Eye (tissue), 1 donor: ENCODE measurements around the gene ESRRB.
A peak's percentile ranks its signal among the peaks of the same experiment; 100 is the strongest.

Experiments used
- DNase-seq: peaks from one replicate; pipeline ENCODE4 v3.0.0-alpha.2; 2015

The ESRRB gene

DNA sequence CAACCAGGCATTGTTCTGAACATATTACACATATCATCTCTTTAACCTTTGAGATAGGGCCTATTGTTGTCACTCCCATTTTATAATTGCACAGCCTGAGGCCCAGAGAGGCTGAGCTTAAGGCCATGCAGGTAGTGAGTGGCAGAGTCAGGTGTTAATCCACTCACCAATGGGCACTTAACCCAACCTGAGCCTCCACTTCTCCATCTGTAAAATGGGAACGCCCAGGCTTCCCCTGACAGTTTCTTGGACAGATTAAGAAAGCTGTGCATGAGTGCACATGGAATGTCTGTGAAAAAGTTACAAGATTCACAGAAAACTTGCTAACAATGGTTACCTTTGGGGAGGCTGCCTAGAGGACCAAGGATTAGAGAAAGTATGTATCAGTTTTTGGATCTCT lies 32.9 kb downstream of the ESRRB start:
- DNase-seq, result no peak

DNA sequence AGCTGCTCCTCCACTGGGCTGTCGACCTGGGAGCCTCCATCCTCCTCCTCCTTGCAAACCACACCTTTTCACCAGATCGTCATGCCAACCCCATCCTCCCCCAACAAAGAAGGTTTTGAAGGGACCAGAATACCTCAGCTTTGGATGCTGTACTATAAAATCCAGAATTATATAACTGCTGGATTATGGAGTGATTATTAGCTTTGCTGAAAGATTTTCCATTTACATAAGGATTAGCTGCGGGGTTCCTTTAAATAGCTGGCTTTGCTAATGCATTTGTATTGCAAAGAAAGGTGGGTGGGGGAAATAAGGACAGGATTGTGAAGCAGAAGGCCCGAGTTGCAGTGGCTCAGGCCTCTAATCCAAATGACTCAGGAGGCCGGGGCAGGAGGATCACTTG lies 36.6 kb downstream of the ESRRB start:
- no peak for DNase-seq

DNA sequence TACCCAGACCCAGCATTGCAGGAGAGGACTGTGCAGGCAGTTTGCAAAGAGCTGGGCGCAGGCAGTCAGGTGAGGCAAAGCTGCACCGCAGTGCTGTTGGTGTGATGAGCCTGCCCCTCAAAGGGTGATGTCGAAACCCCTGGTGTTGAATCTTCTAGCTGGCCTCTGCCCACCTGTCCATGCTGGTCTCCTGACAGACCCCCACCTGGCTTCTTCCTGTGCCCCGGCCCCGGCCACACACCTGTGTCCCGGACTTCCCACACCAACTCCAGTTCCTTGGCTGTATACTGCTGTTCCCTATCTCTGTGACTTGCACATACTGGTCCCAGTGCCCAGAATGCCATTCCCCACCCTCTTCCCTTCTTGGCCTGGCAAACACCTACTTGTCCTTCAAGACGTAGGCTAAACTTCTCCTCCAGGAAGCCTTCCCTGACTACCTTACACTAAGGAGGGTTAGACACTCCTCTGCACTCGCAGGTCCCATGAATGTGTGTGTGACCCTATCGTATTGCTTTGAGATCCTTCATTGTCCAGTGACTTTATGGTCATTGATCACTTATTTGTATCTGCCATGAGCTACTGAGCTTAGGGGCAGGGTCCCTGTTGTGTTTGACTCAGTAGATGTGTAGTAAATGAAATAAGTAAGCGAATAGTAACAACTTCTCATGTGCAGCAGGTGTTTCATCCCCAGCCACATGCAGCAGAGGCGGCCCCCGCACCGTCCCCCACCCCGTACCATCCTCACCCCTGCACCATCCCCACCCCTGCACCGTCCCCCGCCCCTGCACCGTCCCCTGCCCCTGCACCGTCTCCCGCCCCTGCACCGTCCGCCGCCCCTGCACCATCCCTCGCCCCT lies 37.4 kb downstream of the ESRRB start:
- DNase-seq, result no peak

DNA sequence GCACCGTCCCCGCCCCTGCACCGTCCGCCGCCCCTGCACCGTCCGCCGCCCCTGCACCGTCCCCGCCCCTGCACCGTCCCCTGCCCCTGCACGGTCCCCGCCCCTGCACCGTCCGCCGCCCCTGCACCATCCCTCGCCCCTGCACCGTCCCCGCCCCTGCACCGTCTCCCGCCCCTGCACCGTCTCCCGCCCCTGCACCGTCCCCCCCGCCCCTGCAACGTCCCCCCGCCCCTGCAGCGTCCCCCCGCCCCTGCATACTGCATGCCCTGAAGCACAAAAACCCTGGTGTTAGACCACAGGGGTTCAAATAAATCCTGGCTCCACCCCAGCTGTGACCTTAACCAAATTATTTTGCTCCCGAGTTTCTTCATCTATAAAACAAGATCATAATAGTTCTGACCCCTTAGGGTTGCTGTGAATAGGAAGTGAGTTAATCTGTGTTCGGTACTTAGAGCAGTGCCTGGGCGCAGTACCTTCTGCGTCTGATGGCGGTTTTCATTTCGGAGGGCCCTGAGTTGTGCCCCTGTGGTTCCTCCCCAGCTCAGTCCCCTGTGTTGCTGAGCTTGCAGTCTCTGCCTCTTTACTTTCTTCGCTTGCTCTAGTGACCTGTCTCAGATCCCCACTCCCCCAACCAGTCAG lies 38.1 kb downstream of the ESRRB start:
- peak; percentile 63 for DNase-seq

DNA sequence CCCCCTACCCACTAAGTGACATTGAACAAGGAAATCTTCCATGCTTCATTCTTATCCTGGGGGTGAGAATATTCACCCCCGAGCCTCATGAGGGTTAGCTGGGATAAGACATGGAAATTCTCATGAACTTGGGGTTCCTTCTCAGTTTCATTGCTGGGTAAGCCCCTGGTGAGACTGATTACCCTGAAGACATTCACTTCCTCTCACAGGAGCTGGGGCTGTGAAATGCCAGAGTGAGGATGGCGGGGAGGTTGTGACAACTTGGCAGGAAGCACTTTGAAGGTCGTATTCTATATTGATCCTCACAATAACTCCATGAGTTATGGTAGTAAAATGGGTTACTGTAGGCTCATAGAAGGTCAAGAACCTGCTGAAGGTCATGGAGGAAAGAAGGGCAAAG lies 43.5 kb downstream of the ESRRB start:
- no peak for DNase-seq

DNA sequence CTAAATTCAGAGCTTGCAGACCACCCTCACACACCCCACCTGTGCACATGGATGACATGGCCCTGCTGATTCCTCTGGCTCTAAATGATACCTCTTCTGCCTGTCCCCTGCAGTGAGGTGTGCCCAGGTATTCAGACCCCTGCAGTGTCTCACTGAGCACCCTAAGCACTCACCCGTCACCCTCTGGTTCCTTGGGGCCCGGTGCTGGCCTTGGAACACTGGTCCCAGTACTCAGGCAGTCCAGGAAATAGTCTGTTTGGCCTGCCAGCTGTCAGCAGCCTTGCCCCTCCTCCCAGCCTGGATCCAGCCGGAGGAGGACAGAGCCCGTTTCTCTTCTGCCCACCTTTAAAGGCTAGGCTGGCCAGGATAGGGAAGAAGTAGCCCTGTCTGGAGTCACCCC lies 44.9 kb downstream of the ESRRB start:
- DNase-seq, result no peak

DNA sequence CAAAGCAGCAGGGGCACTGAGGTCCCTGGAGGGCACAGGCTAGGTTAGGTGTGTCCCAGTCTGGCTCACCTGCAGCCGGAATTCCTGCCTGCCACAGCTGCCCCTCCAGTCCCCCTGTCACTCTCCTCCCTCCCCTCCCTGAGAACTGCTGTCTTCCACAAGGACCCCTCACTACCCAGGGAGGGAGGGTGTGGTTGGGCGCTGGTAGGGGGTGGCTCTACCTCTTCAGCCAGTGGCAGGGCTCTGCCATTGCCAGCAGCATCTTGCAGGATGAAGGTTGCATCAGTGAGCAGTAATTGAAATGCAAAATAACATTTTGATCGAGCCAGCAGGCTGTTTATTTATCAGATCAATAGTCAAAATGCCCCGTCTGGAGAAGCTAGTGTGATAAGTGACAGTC lies 45.7 kb downstream of the ESRRB start:
- DNase-seq, result no peak

DNA sequence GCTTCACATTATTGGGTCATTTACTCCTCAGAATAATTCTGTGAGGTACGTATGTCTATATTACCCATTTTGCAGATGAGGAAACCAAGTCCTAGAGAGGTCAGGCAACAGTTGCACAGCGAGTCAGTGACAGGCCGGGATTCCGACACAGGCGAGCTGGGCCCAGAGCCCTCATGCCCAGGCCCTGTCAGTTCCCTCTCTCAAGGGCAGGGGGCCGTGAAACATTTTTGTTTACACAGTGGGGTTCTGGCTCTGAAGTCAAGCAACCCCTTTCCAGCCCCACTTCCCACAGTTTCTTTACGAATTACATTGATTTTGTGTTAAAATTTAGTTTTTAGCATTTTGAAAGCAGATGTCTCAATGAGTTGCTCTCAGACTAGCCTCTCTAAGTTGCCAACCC lies 46.7 kb downstream of the ESRRB start:
- DNase-seq, result no peak

DNA sequence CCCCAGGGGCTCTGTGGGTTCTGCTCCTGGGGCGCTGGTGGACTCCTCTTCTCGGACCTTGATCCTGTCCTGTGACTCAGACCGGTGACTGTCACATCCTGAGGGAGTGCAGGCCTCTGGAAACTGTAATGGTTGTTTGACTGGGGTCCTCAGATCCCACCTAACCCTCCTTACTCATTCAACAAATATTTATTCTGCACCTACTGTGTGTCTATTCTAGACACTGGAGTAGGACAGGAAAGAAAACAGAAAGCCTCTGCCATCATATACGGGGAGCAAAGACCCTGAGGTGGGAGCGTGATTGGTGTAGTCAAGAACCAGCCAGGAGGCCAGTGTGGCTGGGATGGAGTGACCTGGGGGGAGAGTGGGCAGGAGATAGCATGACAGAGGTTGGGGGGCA lies 47.6 kb downstream of the ESRRB start:
- DNase-seq, result no peak

DNA sequence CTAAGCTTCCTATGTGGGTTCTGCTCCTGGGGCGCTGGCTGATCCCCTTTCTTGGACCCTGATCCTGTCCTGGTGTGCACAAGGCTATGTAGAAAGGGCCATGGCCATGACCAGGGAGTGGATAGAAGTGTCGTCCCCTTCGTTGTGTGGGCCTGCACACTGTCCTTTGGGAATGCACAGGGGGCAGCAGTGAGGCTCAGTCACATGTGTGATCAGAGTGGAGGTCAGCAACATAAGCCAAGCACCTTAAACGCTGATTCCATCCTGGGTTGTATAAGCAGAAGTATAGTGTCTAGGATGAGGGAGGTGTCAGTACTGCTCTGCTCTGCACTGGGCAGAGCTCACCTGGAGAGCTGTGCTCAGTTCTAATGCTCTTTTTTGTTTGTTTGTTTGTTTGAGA lies 48.4 kb downstream of the ESRRB start:
- DNase-seq, result no peak

DNA sequence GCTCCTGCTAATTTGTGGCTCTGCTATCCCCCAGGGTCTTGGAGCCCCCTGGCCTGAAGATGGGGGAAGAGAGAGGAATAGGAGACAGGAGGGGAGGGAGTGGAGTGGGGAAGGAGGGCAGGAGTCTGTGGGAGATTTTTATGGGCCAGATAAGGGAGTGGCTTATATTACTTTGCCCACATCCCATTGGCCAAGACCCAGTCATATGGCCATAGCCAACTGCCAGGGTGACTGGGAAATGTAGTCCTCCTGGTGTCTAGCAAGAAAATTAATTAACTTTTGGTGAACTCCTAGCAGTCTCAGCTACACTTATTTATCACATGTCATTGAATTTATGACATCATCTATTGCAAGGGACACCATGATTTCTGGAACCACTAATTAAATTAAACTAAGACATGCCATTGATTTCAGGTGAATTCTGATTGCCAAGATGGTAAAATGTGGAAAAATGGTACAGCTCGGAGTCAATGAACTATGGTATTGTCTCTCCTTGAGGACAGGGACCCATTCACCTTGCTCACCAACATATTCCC lies 50.3 kb downstream of the ESRRB start:
- DNase-seq, result peak; percentile 21

DNA sequence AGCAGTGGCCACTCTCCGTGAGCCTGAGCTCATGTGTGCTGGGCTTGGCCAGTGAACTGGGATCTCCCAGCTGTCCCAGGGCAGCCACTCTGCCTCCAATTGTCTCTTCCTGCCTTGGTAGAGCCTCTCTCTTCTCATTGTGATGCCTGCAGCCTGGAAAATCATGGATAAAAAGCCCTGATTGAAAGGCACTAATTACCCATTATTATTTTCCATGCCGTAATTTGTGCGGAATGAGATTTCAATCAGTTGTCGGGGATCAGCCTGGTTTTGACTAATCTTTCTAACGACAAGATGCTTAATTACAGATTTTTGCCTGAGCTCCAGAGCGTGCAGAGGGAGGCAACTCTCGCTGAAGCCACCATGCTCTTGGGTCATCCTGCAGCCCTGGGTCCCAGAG lies 52.7 kb downstream of the ESRRB start:
- DNase-seq, result peak; percentile 81

DNA sequence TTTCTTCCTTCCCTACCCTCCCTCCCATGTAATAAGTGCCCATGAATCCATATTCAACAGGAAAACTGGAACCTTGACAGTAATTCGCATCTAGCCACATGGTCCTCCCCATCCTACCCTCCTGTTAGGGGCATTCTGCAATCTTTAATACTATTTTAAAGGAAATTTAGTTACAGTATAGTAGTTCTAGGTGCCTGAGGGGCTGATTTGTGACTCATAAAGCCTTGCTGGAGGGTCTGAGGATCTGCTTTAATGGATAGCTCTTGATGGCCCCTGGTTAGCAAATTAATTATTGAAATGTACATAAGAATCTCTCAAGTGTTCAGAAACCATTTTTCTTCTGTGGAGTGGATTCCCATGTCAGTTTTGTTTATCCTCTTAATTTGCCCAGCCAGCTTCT lies 54.1 kb downstream of the ESRRB start:
- peak; percentile 32 for DNase-seq

DNA sequence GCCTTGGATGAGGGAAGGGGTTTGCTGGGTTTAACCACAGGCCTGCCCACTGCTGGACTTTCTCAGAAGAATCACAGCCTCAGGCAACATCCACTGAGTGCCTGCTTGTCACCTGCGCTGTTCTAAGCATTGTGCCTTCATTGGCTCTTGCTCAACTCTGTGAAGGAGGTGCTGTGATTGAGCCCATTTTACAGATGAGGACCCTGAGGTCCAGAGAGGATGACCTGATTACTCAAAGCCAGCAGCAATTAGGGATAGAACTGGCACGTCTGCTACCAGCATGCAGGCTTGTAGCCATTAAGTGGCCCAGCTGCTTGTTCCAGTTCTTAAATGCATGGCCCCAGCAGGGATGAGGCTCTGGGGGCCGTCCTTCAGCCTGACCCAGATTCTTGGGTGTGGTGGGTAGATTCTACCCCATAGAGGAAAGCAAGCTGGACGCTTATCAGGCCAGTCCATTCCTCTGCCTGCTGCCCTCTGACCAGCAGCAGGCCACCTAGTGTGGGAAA lies 54.6 kb downstream of the ESRRB start:
- peak; percentile 46 for DNase-seq

DNA sequence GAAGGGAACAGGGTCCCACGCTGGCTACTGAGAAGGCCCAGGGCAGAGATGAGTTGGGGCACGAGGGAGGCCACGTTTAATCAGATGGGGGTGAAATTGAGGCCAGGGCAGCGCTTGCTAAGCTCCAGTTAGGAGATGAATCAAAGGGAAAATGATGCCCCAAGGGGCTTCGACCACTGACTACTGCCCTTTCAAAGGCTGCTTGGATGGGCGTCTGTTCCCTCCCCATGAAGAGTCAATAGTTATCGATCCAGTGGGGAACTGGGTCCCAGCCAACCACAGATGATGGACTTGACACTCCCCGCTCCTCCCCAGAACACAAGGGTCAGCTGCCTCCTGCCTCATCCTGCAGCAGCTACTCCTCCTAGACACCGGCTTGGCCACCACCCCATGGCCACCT lies 55.6 kb downstream of the ESRRB start:
- peak; percentile 63 for DNase-seq

DNA sequence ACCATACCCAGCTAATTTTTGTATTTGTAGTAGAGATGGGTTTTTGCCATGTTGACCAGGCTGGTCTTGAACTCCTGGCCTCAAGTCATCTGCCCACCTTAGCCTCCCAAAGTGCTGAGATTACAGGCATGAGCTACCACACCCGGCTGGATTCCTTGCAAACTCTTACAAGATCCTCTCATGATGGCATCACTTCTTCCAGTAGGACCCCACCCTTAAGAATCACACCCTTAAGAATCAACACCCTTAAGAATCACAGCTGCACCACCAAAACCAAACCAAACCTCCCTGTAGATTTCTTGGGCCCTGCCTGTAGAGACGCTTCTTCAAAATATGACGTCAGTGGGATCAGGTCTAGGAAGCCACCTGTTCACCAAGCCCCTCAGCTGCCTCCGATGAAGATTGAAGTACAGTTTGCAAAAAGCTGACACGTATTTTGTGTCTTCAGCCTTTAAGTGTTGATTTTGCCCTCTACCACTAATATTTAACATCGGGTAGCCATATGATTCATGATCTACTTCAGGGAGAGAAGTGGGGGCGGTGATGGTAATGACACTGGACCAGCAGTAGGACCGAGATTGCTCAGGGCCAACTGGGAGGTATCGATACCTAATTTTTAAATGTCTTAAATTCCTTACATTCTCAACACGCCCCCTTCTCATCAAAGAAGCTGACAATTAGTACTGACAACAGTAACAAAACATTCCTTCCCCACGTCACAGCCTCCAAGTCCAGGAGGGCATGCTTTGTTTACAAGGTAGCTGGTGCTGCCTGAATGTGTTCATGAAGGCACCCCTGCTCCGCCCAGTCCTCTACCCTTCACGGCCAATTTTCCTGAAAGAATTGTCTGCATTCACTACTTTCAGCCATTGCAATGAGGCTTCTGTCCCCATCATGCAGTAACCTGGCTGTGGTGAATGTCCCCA lies 57.2 kb downstream of the ESRRB start:
- peak; percentile 34 for DNase-seq

DNA sequence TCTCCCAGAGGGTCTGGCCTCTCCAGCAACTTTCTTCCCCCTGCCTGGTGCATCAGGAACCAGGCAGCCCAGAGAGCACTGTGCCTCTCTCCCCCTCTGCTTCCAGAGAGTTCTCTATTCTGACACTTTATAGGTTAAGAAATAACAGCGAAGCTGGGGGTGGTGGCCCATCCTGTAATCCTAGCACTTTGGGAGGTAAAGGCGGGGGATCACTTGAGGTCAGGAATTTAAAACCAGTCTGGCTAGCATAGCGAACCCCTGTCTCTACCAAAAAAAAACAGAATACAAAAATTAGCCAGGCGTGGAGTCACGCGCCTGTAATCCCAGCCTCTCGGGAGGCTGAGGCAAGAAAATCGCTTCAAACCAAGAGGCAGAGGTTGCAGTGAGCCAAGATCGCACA lies 58.3 kb downstream of the ESRRB start:
- peak; percentile 50 for DNase-seq

DNA sequence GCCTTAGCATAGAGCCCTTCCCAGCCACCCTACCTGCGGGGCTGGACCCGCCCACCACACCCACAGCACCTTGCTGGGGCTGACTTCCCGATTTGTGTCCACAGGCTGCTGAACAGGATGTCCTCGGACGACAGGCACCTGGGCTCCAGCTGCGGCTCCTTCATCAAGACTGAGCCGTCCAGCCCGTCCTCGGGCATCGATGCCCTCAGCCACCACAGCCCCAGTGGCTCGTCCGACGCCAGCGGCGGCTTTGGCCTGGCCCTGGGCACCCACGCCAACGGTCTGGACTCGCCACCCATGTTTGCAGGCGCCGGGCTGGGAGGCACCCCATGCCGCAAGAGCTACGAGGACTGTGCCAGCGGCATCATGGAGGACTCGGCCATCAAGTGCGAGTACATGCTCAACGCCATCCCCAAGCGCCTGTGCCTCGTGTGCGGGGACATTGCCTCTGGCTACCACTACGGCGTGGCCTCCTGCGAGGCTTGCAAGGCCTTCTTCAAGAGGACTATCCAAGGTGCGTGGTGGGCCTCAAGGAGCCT lies 63.4 kb downstream of the ESRRB start:
- DNase-seq, result no peak

DNA sequence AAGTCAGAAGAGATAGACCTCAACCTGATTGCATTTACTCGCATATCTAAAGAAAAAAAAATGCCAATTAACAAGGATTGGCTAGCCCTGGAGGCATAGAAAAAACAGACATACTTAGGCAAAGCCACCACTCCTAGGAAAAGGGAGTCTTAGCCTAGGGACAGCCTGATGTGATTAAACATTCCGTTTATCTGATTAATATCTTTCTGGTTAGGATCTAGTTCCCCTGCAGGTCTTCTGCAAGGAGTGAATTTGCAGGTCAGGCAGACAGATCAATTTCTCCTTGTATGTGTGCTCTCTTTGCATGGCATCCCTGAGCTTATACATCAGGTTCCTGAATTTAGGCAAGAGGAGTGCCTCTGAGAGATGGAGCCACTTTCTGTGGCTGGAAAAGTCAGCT lies 70.5 kb downstream of the ESRRB start:
- DNase-seq, result no peak

DNA sequence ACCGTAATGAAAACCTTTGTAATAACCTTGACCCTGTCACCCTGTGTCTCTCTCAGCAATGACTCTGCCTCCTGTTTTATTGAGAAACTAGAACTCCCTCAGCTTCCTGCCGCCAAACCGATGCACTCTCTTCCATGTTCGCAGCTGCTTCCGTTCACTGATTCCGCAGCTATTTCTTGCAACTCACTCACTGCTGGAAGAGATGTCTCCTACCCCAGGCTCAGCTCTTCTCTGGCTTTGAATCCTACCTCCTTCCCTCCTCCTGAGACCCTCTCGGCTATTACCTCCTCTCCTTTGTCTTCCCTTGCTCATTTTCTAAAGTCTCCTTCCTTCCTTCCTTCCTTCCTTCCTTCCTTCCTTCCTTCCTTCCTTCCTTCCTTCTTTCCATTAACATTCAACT lies 71.0 kb downstream of the ESRRB start:
- no peak for DNase-seq

DNA sequence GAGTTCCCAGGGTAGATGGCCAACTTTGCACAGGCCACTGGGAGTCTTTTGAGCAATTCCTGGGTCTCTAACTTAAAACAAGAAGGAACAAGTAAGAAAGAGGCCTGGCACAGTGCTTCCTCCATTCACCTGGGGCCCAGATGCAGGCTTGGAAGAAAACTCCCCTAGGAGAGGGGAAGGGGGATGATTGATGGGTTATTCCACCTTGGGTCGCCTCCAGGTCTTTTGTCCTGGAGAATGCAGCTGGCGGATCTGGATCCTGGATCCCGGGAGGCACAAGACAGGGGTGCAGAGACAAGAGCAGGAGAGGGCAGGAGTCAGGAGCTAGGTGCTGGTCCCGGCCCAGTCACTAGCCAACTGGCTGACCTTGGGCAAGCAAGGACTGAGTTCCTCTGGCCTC lies 74.5 kb downstream of the ESRRB start:
- DNase-seq, result no peak

DNA sequence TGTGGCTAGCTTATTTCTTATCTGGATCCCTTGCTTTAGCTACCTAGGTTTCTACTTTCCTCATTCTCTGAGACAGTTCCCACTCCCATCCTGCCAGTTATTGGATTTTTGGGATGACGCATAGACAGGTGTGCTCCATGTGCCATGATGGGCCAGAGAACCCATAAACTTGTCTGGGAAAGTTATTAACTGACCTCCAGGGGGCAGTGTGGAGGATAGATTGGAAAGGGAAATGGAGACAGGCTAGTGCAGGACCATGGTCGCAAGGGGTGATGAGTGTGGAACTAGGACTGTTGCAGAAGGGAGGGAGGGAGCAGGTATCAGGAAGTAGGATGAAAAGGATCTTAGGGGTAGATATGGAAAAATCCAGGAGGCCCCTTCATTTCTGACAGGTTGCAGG lies 80.3 kb downstream of the ESRRB start:
- peak; percentile 61 for DNase-seq
